SK-N-SH treated with all-trans-retinoic acid at 6 μM for 48 hours (cell line): ENCODE measurements around the gene ADAMTS15.

Experiments
- ATAC-seq: fragments of 200-7000 bp; cut with Tn5 transposase; 3 replicates; pipeline ENCODE4 v1.9.1; 2020; ENCODE audit warnings: mild to moderate bottlenecking, moderate library complexity
- ARNTL ChIP-seq: fragments of 450-650 bp; formaldehyde crosslinking; IDR thresholded peaks from 2 replicates; pipeline ENCODE4 v1.5.0; 2020; ENCODE audit warnings: low read depth, mild to moderate bottlenecking, moderate library complexity, borderline replicate concordance
- BACH2 ChIP-seq: fragments of 250-450 bp; sonication (Bioruptor Pico); IDR thresholded peaks from 2 replicates; pipeline ENCODE4 v1.9.0; 2021; ENCODE audit warnings: mild to moderate bottlenecking, borderline replicate concordance
- CSDC2 ChIP-seq: fragments of 250-450 bp; sonication (Bioruptor Pico); IDR thresholded peaks from 2 replicates; pipeline ENCODE4 v1.5.0; 2020; ENCODE audit warnings: mild to moderate bottlenecking, moderate library complexity
- ESRRG ChIP-seq: fragments of 250-450 bp; sonication (Bioruptor Pico); IDR thresholded peaks from 2 replicates; pipeline ENCODE4 v1.6.1; 2021; ENCODE audit warnings: mild to moderate bottlenecking
- GLIS3 ChIP-seq: fragments of 250-450 bp; sonication (Bioruptor Pico); IDR thresholded peaks from 2 replicates; pipeline ENCODE4 v1.5.0; 2020; ENCODE audit warnings: mild to moderate bottlenecking, moderate library complexity
- ISL1 ChIP-seq: fragments of 250-450 bp; sonication (Bioruptor Pico); IDR thresholded peaks from 2 replicates; pipeline ENCODE4 v2.1.2; 2022; ENCODE audit warnings: mild to moderate bottlenecking, moderate library complexity
- OSR1 ChIP-seq: fragments of 250-450 bp; sonication (Bioruptor Pico); IDR thresholded peaks from 2 replicates; pipeline ENCODE4 v1.8.0; 2022; ENCODE audit warnings: moderate library complexity, mild to moderate bottlenecking, inconsistent platforms
- PPARA ChIP-seq: fragments of 250-450 bp; sonication (Bioruptor Pico); IDR thresholded peaks from 2 replicates; pipeline ENCODE4 v1.5.0; 2020; ENCODE audit warnings: mild to moderate bottlenecking, borderline replicate concordance
- RARB ChIP-seq: fragments of 250-450 bp; sonication (Bioruptor Pico); IDR thresholded peaks from 2 replicates; pipeline ENCODE4 v1.8.0; 2021; ENCODE audit warnings: mild to moderate bottlenecking, moderate library complexity
- SNAI2 ChIP-seq: fragments of 250-450 bp; sonication (Bioruptor Pico); IDR thresholded peaks from 2 replicates; pipeline ENCODE4 v1.5.0; 2020; ENCODE audit warnings: mild to moderate bottlenecking, moderate library complexity
- TOX ChIP-seq: fragments of 250-450 bp; sonication (Bioruptor Pico); IDR thresholded peaks from 2 replicates; pipeline ENCODE4 v1.8.0; 2021; ENCODE audit warnings: mild to moderate bottlenecking, moderate library complexity, borderline replicate concordance
- TSHZ2 ChIP-seq: fragments of 250-450 bp; sonication (Bioruptor Pico); IDR thresholded peaks from 2 replicates; pipeline ENCODE4 v1.5.0; 2020; ENCODE audit warnings: mild to moderate bottlenecking, moderate library complexity
- ZC3H10 ChIP-seq: fragments of 250-450 bp; sonication (Bioruptor Pico); IDR thresholded peaks from 2 replicates; pipeline ENCODE4 v1.5.1; 2021; ENCODE audit warnings: mild to moderate bottlenecking, moderate library complexity
- ZFP3 ChIP-seq: fragments of 250-450 bp; sonication (Bioruptor Pico); IDR thresholded peaks from 2 replicates; pipeline ENCODE4 v1.5.0; 2020; ENCODE audit warnings: mild to moderate bottlenecking, moderate library complexity
- ZFP30 ChIP-seq: fragments of 450-650 bp; formaldehyde crosslinking; IDR thresholded peaks from 2 replicates; pipeline ENCODE4 v1.5.0; 2022; ENCODE audit warnings: mild to moderate bottlenecking, moderate library complexity
- ZNF565 ChIP-seq: fragments of 450-650 bp; formaldehyde crosslinking; conservative IDR thresholded peaks from 2 replicates; pipeline ENCODE4 v1.5.0; 2020; ENCODE audit warnings: low read depth, mild to moderate bottlenecking, moderate library complexity
- ZNF70 ChIP-seq: fragments of 450-650 bp; formaldehyde crosslinking; IDR thresholded peaks from 2 replicates; pipeline ENCODE4 v1.5.0; 2020; ENCODE audit warnings: mild to moderate bottlenecking, moderate library complexity
- ZNF8 ChIP-seq: fragments of 450-650 bp; formaldehyde crosslinking; IDR thresholded peaks from 2 replicates; pipeline ENCODE4 v1.5.0; 2020; ENCODE audit warnings: mild to moderate bottlenecking, moderate library complexity
- TF ChIP-seq, protein P1 (sequence below): fragments of 250-450 bp; sonication (Bioruptor Pico); IDR thresholded peaks from 2 replicates; pipeline ENCODE4 v1.5.1; 2020; ENCODE audit warnings: low read depth, mild to moderate bottlenecking, moderate library complexity
- TF ChIP-seq, protein P2 (sequence below): fragments of 250-450 bp; sonication (Bioruptor Pico); IDR thresholded peaks from 2 replicates; pipeline ENCODE4 v1.5.1; 2021; ENCODE audit warnings: mild to moderate bottlenecking, moderate library complexity
- TF ChIP-seq, protein P3 (sequence below): fragments of 250-450 bp; sonication (Bioruptor Pico); IDR thresholded peaks from 2 replicates; pipeline ENCODE4 v1.8.0; 2021; ENCODE audit warnings: low read depth, mild to moderate bottlenecking, moderate library complexity, borderline replicate concordance
- TF ChIP-seq, protein P4 (sequence below): fragments of 250-450 bp; sonication (Bioruptor Pico); IDR thresholded peaks from 2 replicates; pipeline ENCODE4 v1.8.0; 2020; ENCODE audit warnings: mild to moderate bottlenecking, moderate library complexity, borderline replicate concordance

Gene ADAMTS15

DNA sequence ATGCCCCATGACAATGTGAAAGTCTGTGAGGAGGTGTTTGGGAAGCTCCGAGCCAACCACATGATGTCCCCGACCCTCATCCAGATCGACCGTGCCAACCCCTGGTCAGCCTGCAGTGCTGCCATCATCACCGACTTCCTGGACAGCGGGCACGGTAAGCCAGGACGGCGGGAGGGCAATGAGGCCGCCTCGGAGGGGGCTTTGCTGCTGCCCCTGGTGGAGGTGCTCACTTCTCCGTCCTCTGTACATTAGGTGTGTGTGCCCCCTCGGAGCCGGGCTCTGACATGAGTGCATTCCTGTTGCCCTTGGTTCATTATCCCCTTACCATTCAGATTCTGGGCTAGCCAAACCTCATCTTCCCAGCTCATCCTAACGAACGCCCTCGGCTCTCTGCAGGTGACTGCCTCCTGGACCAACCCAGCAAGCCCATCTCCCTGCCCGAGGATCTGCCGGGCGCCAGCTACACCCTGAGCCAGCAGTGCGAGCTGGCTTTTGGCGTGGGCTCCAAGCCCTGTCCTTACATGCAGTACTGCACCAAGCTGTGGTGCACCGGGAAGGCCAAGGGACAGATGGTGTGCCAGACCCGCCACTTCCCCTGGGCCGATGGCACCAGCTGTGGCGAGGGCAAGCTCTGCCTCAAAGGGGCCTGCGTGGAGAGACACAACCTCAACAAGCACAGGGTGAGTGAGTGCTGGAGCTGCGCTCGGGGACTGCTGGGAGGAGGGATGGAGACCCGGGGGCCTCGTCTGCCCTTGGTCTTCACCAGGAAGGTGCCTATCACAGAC is 13.8 kb downstream of the ADAMTS15 start (continued):
- TF ChIP-seq TSHZ2 (CRISPR knock-in tag) (no peak), OSR1 (no peak), ZFP3 (CRISPR knock-in tag) (no peak), ESRRG (CRISPR knock-in tag) (no peak), ISL1 (no peak), CSDC2 (CRISPR knock-in tag) (no peak), ZC3H10 (CRISPR knock-in tag) (no peak), PPARA (CRISPR knock-in tag) (no peak), TOX (CRISPR knock-in tag) (no peak), SNAI2 (CRISPR knock-in tag) (no peak)
- TF ChIP-seq, protein P1, sequence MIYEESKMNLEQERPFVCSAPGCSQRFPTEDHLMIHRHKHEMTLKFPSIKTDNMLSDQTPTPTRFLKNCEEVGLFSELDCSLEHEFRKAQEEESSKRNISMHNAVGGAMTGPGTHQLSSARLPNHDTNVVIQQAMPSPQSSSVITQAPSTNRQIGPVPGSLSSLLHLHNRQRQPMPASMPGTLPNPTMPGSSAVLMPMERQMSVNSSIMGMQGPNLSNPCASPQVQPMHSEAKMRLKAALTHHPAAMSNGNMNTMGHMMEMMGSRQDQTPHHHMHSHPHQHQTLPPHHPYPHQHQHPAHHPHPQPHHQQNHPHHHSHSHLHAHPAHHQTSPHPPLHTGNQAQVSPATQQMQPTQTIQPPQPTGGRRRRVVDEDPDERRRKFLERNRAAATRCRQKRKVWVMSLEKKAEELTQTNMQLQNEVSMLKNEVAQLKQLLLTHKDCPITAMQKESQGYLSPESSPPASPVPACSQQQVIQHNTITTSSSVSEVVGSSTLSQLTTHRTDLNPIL (CRISPR knock-in tag), result no peak
- TF ChIP-seq, all 23 proteins: peak for 0

DNA sequence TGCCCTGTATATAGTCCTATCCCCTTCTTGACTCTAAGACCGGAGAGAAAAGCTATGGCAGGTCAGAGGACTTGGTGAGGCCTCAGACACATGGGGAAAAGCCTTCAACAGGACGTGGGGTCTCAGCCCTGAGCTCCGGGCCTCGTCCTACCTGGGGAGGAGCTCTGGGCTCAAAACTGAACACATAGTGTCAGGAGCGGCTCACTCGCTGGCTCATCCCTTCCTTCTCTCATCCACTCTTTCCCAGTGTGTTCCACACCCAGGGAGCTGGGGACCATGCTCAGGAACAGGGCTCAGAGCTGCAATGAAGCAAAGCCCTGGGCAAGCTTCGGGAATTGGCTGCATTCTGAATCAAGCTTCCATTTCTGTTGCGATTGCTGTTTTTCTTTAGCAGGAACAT is 14.5 kb downstream of the ADAMTS15 start:
- no peak for ATAC-seq
- TF ChIP-seq ZFP3 (CRISPR knock-in tag), result no peak
- TF ChIP-seq BACH2 (CRISPR knock-in tag), result no peak
- no peak for TF ChIP-seq ZFP30 (CRISPR knock-in tag)
- TF ChIP-seq, all 23 proteins: peak for 0

- no peak for TF ChIP-seq ISL1
- TF ChIP-seq, protein P1 (CRISPR knock-in tag), result no peak
- TF ChIP-seq, protein P2, sequence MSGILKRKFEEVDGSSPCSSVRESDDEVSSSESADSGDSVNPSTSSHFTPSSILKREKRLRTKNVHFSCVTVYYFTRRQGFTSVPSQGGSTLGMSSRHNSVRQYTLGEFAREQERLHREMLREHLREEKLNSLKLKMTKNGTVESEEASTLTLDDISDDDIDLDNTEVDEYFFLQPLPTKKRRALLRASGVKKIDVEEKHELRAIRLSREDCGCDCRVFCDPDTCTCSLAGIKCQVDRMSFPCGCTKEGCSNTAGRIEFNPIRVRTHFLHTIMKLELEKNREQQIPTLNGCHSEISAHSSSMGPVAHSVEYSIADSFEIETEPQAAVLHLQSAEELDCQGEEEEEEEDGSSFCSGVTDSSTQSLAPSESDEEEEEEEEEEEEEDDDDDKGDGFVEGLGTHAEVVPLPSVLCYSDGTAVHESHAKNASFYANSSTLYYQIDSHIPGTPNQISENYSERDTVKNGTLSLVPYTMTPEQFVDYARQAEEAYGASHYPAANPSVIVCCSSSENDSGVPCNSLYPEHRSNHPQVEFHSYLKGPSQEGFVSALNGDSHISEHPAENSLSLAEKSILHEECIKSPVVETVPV, result no peak
- TF ChIP-seq OSR1, result no peak
- TF ChIP-seq ZNF70 (CRISPR knock-in tag), result no peak
- TF ChIP-seq GLIS3 (CRISPR knock-in tag), result no peak
- TF ChIP-seq PPARA (CRISPR knock-in tag), result no peak
- TF ChIP-seq ZNF8 (CRISPR knock-in tag), result no peak
- TF ChIP-seq, protein P3, sequence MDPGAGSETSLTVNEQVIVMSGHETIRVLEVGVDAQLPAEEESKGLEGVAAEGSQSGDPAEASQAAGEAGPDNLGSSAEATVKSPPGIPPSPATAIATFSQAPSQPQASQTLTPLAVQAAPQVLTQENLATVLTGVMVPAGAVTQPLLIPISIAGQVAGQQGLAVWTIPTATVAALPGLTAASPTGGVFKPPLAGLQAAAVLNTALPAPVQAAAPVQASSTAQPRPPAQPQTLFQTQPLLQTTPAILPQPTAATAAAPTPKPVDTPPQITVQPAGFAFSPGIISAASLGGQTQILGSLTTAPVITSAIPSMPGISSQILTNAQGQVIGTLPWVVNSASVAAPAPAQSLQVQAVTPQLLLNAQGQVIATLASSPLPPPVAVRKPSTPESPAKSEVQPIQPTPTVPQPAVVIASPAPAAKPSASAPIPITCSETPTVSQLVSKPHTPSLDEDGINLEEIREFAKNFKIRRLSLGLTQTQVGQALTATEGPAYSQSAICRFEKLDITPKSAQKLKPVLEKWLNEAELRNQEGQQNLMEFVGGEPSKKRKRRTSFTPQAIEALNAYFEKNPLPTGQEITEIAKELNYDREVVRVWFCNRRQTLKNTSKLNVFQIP (CRISPR knock-in tag), result no peak
- no peak for TF ChIP-seq TOX (CRISPR knock-in tag)
- TF ChIP-seq ZNF565, result no peak
- TF ChIP-seq BACH2 (CRISPR knock-in tag), result no peak
- no peak for TF ChIP-seq ARNTL (CRISPR knock-in tag)
- no peak for TF ChIP-seq CSDC2 (CRISPR knock-in tag)
- TF ChIP-seq, protein P4, sequence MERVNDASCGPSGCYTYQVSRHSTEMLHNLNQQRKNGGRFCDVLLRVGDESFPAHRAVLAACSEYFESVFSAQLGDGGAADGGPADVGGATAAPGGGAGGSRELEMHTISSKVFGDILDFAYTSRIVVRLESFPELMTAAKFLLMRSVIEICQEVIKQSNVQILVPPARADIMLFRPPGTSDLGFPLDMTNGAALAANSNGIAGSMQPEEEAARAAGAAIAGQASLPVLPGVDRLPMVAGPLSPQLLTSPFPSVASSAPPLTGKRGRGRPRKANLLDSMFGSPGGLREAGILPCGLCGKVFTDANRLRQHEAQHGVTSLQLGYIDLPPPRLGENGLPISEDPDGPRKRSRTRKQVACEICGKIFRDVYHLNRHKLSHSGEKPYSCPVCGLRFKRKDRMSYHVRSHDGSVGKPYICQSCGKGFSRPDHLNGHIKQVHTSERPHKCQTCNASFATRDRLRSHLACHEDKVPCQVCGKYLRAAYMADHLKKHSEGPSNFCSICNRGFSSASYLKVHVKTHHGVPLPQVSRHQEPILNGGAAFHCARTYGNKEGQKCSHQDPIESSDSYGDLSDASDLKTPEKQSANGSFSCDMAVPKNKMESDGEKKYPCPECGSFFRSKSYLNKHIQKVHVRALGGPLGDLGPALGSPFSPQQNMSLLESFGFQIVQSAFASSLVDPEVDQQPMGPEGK (CRISPR knock-in tag), result no peak
- no peak for TF ChIP-seq SNAI2 (CRISPR knock-in tag)
- TF ChIP-seq ZFP30 (CRISPR knock-in tag), result no peak
- TF ChIP-seq RARB (CRISPR knock-in tag), result no peak
- TF ChIP-seq ZFP3 (CRISPR knock-in tag), result no peak
- no peak for TF ChIP-seq ESRRG (CRISPR knock-in tag)
- ATAC-seq, result no peak
Measured at GRCh38 chr11:130464291-130464812, 15.9 kb downstream of the ADAMTS15 start.
